Ecto neural progenitor cell (in vitro differentiated cells): ENCODE data around the gene LINC00237.

ENCODE experiments used
- DNase-seq: peaks from one replicate; pipeline ENCODE4 v3.0.0-alpha.2; 2018; ENCODE audit warnings: low spot score

The LINC00237 gene

GRCh38 chr20:21125072-21125848 lies 19.1 kb upstream of the LINC00237 start:
- DNase-seq, result no peak

- DNase-seq, result no peak
These were observed 18.0 kb upstream of the LINC00237 start for GRCh38 chr20:21124190-21124589.

GRCh38 chr20:21118782-21119181 lies 12.6 kb upstream of the LINC00237 start:
- no peak for DNase-seq

GRCh38 chr20:21118138-21118537 lies 12.0 kb upstream of the LINC00237 start:
- DNase-seq, result no peak

- no peak for DNase-seq
These were observed 11.4 kb upstream of the LINC00237 start for GRCh38 chr20:21117521-21117920.

- no peak for DNase-seq
These were observed 8.4 kb upstream of the LINC00237 start for GRCh38 chr20:21114584-21114983.

GRCh38 chr20:21113697-21114096 lies 7.5 kb upstream of the LINC00237 start:
- DNase-seq, result no peak

- DNase-seq, result no peak
These were observed 5.3 kb upstream of the LINC00237 start for GRCh38 chr20:21111416-21111815.

- no peak for DNase-seq
These were observed 4.7 kb upstream of the LINC00237 start for GRCh38 chr20:21110811-21111210.

GRCh38 chr20:21109144-21109543 lies 3.0 kb upstream of the LINC00237 start:
- DNase-seq, result no peak

- DNase-seq, result no peak
These were observed 558 bp downstream of the LINC00237 start for GRCh38 chr20:21105429-21106170.

- no peak for DNase-seq
These were observed 1.2 kb downstream of the LINC00237 start for GRCh38 chr20:21104921-21105320.

GRCh38 chr20:21104466-21104761 lies 1.7 kb downstream of the LINC00237 start:
- DNase-seq, result no peak

- no peak for DNase-seq
These were observed 2.3 kb downstream of the LINC00237 start for GRCh38 chr20:21103582-21104465.

- no peak for DNase-seq
These were observed 3.4 kb downstream of the LINC00237 start for GRCh38 chr20:21102603-21103311.

- no peak for DNase-seq
These were observed 4.1 kb downstream of the LINC00237 start for GRCh38 chr20:21101932-21102575.

- DNase-seq, result peak; percentile 73
These were observed 4.7 kb downstream of the LINC00237 start for GRCh38 chr20:21101453-21101931.

- peak; percentile 73 for DNase-seq
These were observed 5.3 kb downstream of the LINC00237 start for GRCh38 chr20:21100578-21101452.

GRCh38 chr20:21099751-21100577 lies 6.2 kb downstream of the LINC00237 start:
- DNase-seq, result no peak
